GM19324 (cell line): ENCODE measurements around the gene TEX36.
A peak's percentile ranks its signal among the peaks of the same experiment; 100 is the strongest.
"Not testable (repeated sequence)": the region's sequence is repeated elsewhere in the genome, so short reads cannot be mapped to it uniquely, and the experiment has no call there.

Source experiments
- ATAC-seq: cut with Tn5 transposase; IDR thresholded peaks from one replicate; pipeline ENCODE4 v1.9.1; 2021; ENCODE audit warnings: mild to moderate bottlenecking, moderate library complexity; ENCODE audit not compliant: unreplicated experiment, low FRiP score

Gene TEX36, protein sequence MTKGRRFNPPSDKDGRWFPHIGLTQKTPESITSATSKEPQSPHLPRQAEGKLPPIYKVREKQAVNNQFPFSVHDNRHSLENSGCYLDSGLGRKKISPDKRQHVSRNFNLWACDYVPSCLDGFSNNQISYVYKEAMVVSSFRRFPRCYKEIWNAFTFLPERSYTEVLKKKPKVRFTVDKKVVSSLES

DNA sequence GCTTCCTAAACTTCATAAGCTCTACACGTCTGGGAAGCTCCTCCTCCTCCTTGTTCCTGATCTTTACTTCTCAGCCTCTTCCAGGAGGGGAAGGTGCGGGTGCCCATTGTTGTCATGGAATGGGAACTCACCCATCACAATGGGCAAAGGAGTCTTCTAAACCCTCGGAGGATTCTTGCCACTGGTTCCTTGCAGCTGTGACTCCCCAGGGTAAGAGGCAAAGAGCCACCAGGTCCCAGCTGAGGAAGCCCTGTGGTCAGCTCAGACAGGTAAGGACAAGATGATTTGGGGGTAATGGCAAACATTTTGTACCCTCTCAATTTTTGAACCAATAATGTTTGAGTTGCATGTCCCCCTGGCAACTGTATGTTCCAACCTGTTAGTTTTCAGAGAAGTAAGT, at the start of gene TEX36:
Gene TEX36, minus strand, starts transcription at position 101 of the 400 bp plus-strand sequence. CDS start 174 bp downstream, outside the sequence.
- ATAC-seq = no peak

DNA sequence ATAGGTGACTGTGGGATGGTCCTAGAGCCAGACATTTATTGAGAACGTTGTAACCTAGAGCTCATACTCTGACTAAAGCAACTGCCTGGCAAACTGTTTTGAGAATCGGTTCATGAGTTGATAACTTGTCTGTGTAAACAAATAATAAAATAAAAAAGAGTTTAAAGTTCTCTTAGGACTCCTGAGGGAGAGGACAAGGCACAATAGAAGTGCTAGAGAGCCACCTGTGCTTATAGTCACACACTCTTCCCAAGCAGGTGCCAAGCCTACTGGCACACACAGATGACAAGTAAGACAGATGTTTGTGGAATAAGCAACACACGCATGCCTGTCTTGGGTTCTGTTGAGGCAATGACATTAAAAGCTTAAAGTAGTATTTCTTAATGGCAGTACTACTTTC, 44.5 kb upstream of the TEX36 start:
- ATAC-seq = no peak

DNA sequence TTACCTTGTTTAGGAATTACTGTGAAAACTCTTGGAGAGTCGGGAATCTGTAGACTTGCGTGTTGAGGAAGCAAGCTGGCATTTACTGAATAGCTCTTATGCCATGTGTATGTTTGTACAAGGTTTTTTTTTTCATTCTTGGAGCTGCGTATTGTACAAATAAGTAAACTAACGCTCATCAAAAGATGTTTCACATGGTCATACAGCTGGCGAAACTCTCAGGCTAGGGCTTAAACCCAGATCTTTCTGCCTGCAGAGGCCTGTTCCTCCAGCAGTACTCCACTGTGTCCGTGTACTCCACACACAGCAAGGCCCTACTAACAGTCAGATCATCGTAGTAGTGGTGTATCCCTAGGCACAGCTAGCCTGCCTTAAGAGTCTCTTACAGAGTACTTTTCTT, 44.0 kb upstream of the TEX36 start:
- ATAC-seq = no peak

DNA sequence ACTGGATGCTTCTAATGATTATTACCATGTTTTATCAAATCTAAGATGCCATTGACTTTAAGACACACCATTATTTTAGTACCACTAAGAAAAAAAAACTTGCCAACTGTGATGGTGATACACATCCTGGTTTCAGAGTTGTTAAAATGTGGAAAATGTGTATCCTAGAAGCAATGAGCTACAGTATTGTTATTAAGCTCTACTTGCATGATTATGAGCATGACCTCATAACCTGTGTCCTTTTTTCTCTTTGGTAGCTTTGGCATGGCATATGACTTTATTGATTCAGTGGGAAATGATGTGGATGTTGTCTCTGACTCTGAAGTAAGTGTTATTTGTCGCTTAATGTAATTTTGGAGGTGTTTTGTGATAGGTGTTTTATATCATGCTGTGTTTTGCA, 39.8 kb upstream of the TEX36 start:
- no peak for ATAC-seq

DNA sequence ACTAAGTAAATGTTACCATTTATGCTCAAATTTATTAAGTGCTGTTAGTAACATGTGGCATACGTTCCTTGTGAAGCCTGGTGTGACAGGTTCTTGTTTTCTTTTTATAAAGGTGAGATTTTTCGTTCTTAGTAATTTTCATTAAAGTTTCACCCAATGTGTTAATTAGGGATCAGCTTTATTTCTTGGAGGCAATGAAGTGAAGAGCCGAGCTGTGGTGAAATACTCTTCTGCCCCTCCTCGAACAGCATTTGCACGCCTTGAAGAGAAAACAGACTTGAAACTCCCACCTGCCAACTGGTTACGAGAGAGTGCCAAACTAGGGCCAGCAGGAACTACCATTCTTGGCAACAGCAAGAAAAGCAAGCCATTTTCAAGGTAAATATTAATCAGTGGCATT, 38.1 kb upstream of the TEX36 start:
- ATAC-seq = peak; percentile 58

DNA sequence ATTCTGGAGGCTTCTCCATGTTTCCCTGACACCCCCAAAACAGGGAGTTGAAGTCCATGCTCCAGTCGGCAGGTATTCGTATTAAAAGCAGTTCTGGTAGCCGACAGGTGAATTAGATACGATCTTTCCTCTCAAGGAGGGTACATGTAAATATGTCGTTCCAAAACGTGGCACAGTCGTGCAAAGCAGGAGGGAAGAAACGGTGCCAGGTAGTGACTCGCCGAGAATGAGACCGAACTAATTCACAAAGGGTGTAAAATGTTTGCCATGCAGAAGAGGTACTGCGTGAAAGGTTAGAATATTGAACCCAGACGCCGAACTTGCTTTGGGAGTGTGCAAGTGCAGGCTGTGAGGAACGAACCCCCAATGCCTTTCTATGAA, 37.0 kb upstream of the TEX36 start:
- no peak for ATAC-seq

DNA sequence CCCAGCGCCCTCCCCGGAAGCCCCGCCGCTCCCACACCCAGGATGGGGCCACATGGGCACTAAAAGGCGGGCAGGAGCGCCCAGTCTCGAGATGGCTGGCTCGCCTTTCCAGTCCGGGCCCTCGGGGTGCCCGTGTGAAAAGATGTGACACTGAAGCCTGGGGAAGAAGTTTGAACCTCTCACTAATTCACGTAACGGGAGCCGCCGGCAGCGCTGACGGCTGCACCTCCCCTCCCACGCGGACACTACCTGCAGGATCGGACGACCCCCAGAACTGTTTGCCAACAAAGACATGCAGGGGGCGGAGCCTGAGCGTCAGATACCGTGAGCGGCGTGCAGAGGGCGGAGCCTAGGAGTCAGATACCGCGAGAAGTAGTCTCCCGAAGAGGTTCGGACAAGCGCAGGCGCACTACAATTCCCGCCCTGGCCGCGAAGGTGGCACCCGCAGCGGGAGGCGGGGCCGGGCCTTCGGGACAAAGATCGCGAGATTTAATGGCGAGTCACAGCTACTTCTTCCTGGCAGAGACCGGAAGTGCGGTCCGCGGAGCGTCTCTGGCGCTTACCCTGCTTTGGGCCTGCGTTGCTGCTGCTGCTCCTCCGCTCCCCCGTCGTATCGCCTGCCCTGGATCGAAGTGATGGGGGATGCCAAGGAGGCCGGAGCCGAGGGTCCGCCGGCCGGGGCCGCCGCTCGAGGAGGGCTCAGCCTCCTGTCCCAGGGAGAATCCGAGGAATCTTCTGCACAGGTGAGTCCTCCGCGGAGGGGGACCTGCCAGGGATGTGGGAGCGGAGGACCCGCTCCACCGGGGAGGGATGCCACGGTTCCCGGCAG, 36.4 kb upstream of the TEX36 start, which contains the start of gene EDRF1:
Gene EDRF1, plus strand, starts transcription at position 537 of the 829 bp plus-strand sequence. Its CDS starts 99 bp downstream, at position 636.
- peak; percentile 95 for ATAC-seq

DNA sequence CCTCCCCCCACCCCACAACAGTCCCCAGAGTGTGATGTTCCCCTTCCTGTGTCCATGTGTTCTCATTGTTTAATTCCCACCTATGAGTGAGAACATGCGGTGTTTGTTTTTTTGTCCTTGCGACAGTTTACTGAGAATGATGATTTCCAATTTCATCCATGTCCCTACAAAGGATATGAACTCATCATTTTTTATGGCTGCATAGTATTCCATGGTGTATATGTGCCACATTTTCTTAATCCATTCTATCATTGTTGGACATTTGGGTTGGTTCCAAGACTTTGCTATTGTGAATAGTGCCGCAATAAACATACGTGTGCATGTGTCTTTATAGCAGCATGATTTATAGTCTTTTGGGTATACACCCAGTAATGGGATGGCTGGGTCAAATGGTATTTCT, 31.8 kb upstream of the TEX36 start:
- not testable (repeated sequence) for ATAC-seq

DNA sequence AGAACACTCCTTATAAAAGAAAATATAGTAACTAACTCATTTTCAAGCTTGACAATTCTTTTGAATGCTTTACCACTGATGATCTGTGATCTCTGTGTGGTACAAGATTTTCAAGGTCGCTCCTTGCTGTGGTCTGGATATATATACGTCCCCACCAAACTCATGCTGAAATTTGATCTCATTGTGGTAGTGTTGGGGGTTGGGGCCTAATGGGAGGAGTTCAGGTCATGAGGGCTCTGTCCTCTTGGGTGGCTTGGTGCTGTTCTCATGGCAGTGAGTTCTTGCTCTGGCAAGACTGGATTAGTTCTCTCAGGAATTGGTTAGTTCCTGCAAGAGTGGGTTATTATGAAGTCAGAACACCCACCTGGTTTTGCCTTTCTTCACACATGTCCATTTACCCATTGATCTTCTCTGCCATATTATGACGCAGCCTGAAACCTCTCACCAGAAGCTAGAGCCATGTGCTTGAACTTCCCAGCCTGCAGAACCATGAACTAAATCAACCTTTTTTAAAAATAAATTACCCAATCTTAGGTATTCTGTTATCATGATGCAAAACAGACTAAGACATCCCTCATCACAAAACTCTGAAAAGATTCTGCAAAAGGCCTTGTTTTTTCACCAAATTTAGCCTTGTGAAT, 28.3 kb upstream of the TEX36 start:
- no peak for ATAC-seq

DNA sequence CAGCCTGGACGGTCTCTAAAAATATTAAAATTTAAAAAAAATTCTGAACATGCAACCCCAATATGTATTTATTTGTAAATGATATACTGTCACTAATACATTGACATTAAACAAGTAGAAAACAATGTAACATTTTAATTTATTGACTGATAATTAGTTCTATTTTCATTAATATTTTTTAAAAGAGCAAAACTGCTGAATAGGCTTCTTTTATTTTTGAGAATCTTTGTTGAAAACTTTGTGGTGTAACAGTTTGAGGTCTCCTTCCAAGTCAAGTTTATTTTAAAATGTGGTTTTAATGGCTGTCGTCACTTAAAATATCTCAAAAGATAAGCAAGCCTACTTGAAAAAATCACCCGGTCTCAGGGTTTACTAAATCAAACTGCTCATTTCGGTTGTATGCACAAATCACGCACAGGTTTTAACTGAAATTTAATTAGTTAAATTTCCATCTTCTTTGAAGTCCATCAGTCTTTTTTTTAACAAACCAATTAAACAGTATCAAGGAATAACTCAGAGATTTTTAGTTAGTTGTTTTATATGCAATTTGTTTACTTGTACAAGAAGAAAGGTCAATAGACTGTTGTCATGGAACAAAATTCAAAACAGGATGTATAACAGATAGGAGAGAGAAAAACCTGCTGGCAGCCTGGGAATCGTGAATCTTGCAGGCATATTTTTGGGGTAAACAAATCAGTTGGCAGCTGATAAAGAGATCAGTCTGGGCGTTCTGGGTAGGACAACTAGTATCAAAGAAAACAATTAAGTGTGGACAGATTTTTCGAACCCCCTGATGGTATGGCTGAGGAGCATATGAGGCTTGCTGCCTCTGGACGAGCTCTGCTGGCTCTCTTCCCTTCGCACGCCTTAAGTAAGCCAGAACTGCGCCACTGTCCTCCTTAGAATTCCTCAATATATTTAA, 26.9 kb upstream of the TEX36 start:
- ATAC-seq = no peak

DNA sequence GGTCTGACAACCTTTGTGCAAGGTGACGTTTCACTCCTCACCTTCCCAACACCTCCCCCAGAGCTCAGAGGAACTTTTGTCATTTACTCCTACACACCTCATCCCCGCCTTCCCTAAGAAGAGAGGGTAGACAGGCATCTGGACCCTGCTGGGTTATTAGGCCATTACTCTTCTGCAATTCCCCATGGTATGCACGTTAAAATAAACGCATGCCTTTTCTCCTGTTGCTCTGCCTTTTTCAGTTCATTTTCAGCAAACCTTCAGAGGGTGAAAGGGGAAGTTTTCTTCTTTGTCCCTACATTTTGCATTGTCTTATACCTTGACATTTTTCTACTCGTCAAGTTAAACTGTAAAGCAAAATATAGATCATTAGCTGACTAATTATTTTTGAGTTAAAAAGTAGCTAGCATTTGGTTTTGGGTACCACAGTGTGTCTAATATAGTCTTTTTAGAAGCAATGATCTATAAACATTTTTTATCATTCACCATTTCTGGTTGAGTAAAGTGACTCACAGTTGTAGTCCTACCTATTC, 26.1 kb upstream of the TEX36 start:
- ATAC-seq = no peak

DNA sequence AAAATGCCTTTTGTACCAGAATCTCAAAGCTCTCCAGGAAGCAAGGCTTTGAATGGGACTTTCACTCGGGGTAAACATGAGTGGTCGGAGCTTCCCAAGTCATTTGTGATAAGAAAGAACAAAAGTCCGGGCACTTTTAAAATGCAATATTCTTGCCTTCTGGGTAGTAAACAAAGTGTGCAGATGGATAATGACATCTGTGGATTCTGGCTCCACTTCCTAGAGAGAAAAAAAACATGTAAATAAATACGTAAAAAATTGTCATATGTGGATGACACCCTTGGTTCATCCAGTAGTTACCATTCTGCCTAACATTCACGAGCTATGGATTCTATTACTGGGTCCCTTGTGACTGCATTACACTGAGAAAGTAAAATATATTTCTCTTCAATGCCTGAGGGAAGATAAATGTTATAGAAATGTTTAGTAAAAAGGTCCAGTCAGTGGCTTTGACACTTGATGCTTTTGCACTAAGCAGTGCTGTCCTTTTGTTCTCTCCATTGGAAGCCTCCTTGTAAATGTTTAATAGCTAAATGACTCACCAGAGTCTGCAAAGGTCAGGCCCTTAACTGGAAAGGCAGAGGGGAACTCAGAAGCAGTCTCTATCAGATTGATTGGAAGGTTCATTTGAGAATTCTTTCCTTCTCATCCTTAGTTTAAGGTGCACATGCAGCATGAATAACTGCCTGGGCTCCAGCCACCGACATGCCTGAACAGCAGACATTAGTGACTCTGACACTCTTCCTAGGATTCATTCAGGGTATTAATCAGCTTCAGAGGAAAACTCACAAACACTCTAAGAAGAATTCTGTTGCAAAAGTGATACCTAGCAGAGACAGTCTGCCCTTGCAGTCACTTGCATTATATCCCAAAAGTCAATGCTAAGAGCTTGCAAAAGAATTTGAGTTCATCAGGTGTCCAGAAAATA, 24.8 kb upstream of the TEX36 start:
- ATAC-seq = peak; percentile 57

DNA sequence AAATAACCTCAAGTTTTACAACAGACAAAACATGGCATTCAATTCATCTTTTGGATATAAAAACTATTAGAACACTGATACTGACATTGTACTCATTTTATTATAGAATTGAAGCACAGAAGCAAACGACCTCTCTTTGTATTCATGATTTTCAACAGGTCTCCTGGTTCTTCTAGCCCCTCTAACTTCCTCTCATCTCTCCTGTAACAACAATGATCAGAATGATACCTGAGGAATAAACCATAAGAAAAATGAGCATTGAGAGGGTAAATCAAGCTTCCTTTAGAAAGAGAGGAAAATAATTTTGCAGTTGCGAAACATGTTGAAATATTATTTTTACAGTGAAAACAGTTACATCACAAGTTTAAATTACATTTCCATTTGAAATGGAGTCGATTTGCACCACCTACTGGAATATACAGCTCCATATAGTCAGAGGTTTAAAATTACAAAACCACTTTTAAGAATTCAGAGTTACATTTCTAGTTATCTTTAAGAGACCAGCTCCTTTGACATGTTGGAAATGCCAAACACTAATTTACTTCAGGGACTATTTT, 17.5 kb upstream of the TEX36 start:
- ATAC-seq = no peak

DNA sequence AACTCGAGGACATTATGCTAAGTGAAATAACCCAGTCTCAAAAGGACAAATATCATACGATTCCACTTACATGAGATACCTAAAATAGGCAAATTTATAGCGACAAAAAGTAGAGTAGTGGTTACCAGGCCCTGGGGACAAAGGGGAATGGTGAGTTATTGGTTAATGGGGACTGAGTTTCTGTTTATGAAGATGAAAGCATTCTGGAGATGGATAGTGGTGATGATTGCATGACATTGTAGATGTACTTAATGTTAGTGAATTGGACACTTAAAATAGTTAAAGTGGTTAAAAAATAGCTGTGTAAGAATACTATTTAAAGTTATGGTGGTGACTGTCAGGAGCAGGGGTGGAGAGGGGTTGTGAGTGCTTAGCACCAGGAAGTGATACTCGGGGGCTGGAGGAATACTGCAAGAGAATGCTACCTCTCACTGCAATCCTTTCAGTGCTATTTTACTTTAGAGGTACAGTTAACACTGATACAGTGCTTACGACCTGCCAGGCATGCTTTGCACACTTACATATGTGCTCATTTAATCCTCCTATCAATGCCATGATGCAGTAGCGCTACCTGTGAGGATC, 16.7 kb upstream of the TEX36 start:
- ATAC-seq = no peak

DNA sequence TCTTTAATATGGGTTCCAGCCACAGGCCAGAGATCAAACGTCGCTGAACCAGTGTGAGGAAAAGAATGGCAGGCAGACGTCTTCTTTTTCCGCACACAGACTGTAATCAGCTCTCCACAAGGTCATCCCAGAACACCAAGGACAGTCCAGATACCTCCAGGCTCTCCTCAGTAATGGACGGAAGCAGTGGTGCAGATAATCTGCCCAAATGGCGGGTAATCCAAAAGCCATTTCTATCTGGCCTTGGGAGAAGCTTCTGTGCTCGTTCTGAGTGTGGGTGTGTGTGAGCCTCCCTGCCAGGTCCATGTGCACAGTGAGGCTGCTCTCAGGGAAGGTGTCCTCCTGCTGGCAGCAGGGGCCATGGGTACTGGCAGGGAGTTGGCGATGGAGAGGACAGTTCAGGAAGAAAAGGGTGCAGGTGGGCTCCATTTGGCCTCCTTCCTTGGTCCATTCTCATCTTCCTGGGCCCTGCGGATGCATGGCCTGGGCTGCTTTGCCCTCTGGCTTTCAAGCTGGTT, 15.6 kb upstream of the TEX36 start:
- no peak for ATAC-seq

DNA sequence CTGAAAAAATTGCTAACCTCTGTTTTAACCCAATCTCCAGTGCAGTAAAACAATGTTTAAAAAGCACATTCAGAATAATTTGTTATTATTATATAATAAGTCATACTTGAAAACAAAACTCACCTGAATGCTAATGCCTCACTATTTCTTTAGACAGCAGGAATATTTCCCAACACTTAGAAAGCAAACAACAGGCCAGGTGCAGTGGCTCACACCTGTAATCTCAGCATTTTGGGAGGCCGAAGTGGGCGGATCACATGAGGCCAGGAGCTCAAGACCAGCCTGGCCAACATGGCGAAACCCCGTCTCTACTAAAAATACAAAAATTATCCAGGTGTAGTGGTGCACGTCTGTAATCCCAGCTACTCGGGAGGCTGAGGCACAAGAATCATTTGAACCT, 13.9 kb upstream of the TEX36 start:
- not testable (repeated sequence) for ATAC-seq

DNA sequence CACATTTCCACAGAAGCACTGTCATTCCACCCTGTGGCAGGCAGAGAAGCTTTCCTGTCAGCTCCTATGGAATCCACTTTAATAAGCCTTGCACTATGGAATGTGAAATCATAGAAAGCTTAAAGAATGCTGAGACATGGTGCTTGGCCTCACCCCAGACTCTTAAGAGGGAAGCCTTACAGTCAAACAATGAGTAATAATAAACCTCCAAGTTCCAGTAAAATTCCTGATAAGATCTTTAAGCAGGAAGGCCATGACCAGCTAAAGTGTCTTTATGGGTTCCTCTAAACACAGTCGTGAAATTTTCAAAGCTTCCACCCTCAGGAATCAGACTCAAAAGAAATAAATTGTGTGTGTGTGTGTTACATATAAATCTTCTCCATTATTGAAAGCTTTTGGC, 11.9 kb upstream of the TEX36 start:
- ATAC-seq = no peak

DNA sequence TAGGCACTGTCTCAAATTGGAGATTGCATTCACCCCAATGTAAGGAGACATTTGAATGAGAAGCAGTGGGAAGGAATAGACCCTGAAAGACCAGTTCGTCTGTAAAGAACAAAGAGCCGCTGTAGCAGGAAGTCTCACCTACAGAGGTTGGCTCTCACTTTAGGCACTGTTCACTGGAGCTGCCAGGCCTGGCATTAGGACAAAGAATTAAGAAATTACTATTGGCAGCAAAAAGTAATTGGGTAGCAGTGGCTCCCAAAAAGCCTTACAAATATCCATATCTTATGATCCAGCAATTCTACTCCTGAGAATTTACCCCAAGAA, 10.5 kb upstream of the TEX36 start:
- ATAC-seq = no peak
